Keratinocyte (primary cell): ENCODE results near the gene XRCC3. TPM values are rescaled to one million over a fixed set of nuclear protein-coding genes. Genes with fewer than 3 reads are reported as not detected.

ENCODE experiments used
- DNase-seq: peaks from one replicate; pipeline ENCODE4 v3.0.0-alpha.2; 2011; ENCODE audit warnings: low read depth, missing footprints, low spot score
- FAIRE-seq: peaks from 2 replicates; lab custom pipeline; 2011; peaks lifted over from hg19 to GRCh38; lab: Jason Lieb, UNC
- H2AFZ ChIP-seq: 2 replicates; pipeline ENCODE4 v1.6.0; 2012; ENCODE audit warnings: low read length, control low read depth, inconsistent platforms; ENCODE audit not compliant: control insufficient read depth
- H3K27ac ChIP-seq: 2 replicates; pipeline ENCODE4 v1.5.1; 2011; ENCODE audit warnings: low read length; ENCODE audit not compliant: control insufficient read depth, insufficient read depth
- H3K27me3 ChIP-seq: 3 replicates; pipeline ENCODE4 v1.6.0; 2011; ENCODE audit warnings: low read length; ENCODE audit not compliant: control insufficient read depth, insufficient read depth; ENCODE audit errors: extremely low read depth
- H3K36me3 ChIP-seq, 2 experiments: 2 replicates in 1 of 2; 3 replicates in 1 of 2; pipeline ENCODE4 v1.5.1; 2011; ENCODE audit warnings: low read length in 2 of 2, mild to moderate bottlenecking in 1 of 2; ENCODE audit not compliant: control insufficient read depth in 2 of 2, insufficient read depth in 2 of 2; ENCODE audit errors: extremely low read depth in 1 of 2
- H3K4me1 ChIP-seq: 3 replicates; pipeline ENCODE4 v1.5.1; 2011; ENCODE audit warnings: low read length; ENCODE audit not compliant: control insufficient read depth, insufficient read depth; ENCODE audit errors: extremely low read depth
- H3K4me2 ChIP-seq: 3 replicates; pipeline ENCODE4 v1.6.0; 2011; ENCODE audit warnings: low read depth, low read length; ENCODE audit not compliant: control insufficient read depth, insufficient read depth; ENCODE audit errors: extremely low read depth
- H3K4me3 ChIP-seq, 3 experiments: fragments of 200-600 bp in 1 of 3; sonication (generic) in 1 of 3; 2 replicates in 2 of 3; 3 replicates in 1 of 3; pipeline ENCODE4 v1.5.1; 2011 to 2016; ENCODE audit warnings: low read length in 3 of 3, mild to moderate bottlenecking in 3 of 3, control low read depth in 2 of 3, inconsistent platforms in 1 of 3, low read depth in 1 of 3, mixed read lengths in 1 of 3, mixed run types in 1 of 3, moderate library complexity in 1 of 3; ENCODE audit not compliant: control insufficient read depth in 2 of 3, insufficient read depth in 2 of 3; ENCODE audit errors: extremely low read depth in 1 of 3
- H3K79me2 ChIP-seq: 2 replicates; pipeline ENCODE4 v1.6.0; 2012; ENCODE audit warnings: low read length; ENCODE audit not compliant: control insufficient read depth, insufficient read depth
- H3K9ac ChIP-seq: 3 replicates; pipeline ENCODE4 v1.6.0; 2011; ENCODE audit warnings: low read length; ENCODE audit not compliant: control insufficient read depth, insufficient read depth; ENCODE audit errors: extremely low read depth
- H3K9me1 ChIP-seq: 3 replicates; pipeline ENCODE4 v1.6.0; 2011; ENCODE audit warnings: low read length; ENCODE audit not compliant: control insufficient read depth, insufficient read depth; ENCODE audit errors: extremely low read depth
- H3K9me3 ChIP-seq: 2 replicates; pipeline ENCODE4 v1.5.1; 2012; ENCODE audit warnings: low read depth, low read length; ENCODE audit not compliant: control insufficient read depth
- H4K20me1 ChIP-seq: 3 replicates; pipeline ENCODE4 v1.6.0; 2011; ENCODE audit warnings: low read length; ENCODE audit not compliant: control insufficient read depth, insufficient read depth; ENCODE audit errors: extremely low read depth
- CTCF ChIP-seq, 3 experiments: IDR thresholded peaks in 1 of 3; conservative IDR thresholded peaks in 1 of 3; optimal IDR thresholded peaks in 1 of 3; 2 replicates in 2 of 3; 3 replicates in 1 of 3; pipeline versions ENCODE3 to v1.5.1; 2011; ENCODE audit warnings: low read length in 3 of 3, mild to moderate bottlenecking in 3 of 3, moderate library complexity in 2 of 3, control low read depth in 1 of 3, inconsistent platforms in 1 of 3; ENCODE audit not compliant: insufficient read depth in 2 of 3; ENCODE audit errors: extremely low read depth in 1 of 3
- EZH2 ChIP-seq: IDR thresholded peaks from one replicate; pipeline ENCODE4 v1.6.1; 2012; ENCODE audit warnings: inconsistent platforms, mild to moderate bottlenecking, low read length, moderate library complexity
- dilution Hi-C: fragments of 300-500 bp; cut with MboI; formaldehyde crosslinking; loops from one replicate; pipeline ENCODE4 v1.7.0; 2020; ENCODE audit warnings: low sequenced_read_pairs; ENCODE audit not compliant: extremely low pct_ligation_motif_present
- polyA plus RNA-seq, 5 experiments: library from polyadenylated mRNA; depleted of rRNA in 3 of 5; stranded (reverse) in 3 of 5; stranded (forward) in 1 of 5; unstranded in 1 of 5; fragments of >200 nt; gene quantifications; 1 replicate in 1 of 5; 2 replicates in 3 of 5; 3 replicates in 1 of 5; pipeline versions ENCODE4 v1.2.1 to v1.2.3, GENCODE V29; 2011 to 2012; ENCODE audit warnings: missing spikeins in 2 of 5, low read depth in 1 of 5, low replicate concordance in 1 of 5

XRCC3 gene
- polyA plus RNA-seq, 1 donor (not counting 4 experiments of a cell fraction or from before 2014, with no cell fraction given), result 21.0 TPM

- Histone ChIP-seq H3K4me1 (no peaks in the 10 kb centered on the region), H3K27me3 (no peaks in the 10 kb centered on the region), H3K4me3 (no peak overlapping the region), H3K9me3 (no peaks in the 10 kb centered on the region), H2AFZ (no peak overlapping the region), H3K9ac (no peak overlapping the region), H3K36me3 (peaks cover 22 to 32% of the 10 kb centered on the region in 2 experiments), H4K20me1 (no peaks in the 10 kb centered on the region), H3K4me2 (no peak overlapping the region), H3K27ac (no peak overlapping the region), H3K79me2 (no peaks in the 10 kb centered on the region), H3K9me1 (no peaks in the 10 kb centered on the region)
- DNase-seq (no peak), FAIRE-seq (no peak)
- no peak for TF ChIP-seq CTCF (optimal IDR thresholded peaks at IDR 0.05 in 1 of 3, IDR thresholded peaks at IDR 0.05 in 1 of 3, conservative IDR thresholded peaks at IDR 0.05 in 1 of 3; ENCODE audit: extremely low read depth in 1 of 3, insufficient read depth in 2 of 3, low read length in 3 of 3)
- no peak for TF ChIP-seq EZH2
- dilution Hi-C loops, result no loop called here
Measured at GRCh38 chr14:103742499-103743255, 27.4 kb upstream of the XRCC3 start.

GRCh38 chr14:103741876-103742275 lies 26.6 kb upstream of the XRCC3 start:
- Histone ChIP-seq H3K9me3 (no peaks in the 10 kb centered on the region), H3K27ac (no peak overlapping the region), H3K36me3 (peaks cover 24 to 37% of the 10 kb centered on the region in 2 experiments), H3K9ac (no peak overlapping the region), H4K20me1 (no peaks in the 10 kb centered on the region), H3K4me2 (no peak overlapping the region), H3K27me3 (no peaks in the 10 kb centered on the region), H3K4me1 (no peaks in the 10 kb centered on the region), H3K9me1 (no peaks in the 10 kb centered on the region), H3K79me2 (no peaks in the 10 kb centered on the region), H2AFZ (no peak overlapping the region), H3K4me3 (no peak overlapping the region)
- TF ChIP-seq CTCF (optimal IDR thresholded peaks at IDR 0.05 in 1 of 3, IDR thresholded peaks at IDR 0.05 in 1 of 3, conservative IDR thresholded peaks at IDR 0.05 in 1 of 3; ENCODE audit: extremely low read depth in 1 of 3, insufficient read depth in 2 of 3, low read length in 3 of 3) (no peak), EZH2 (no peak)
- DNase-seq, result no peak
- no peak for FAIRE-seq
- dilution Hi-C loops, result no loop called here
